ENCODE results near the gene USP49.

USP49 gene

DNA sequence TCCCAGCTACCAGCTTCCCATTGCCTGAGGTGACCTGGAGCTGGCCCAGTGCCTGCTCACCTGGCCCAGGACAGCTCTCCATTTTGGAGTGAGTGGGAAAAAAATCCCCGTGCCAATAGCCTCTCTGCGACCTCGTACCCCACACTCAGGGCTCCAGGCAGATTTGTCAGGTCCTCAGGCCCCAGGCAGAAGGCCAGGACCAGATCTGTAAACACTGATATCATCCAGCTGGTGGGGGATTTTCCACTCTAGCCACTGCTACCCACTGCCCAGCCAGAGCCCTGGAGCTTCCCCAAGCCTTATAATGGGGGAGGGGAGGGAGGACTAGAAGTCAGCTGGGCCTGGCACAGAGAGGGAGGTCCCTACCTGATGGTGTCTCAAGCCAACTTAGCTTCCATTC lies 146.6 kb downstream of the USP49 start:
- no peak for DNase-seq

DNA sequence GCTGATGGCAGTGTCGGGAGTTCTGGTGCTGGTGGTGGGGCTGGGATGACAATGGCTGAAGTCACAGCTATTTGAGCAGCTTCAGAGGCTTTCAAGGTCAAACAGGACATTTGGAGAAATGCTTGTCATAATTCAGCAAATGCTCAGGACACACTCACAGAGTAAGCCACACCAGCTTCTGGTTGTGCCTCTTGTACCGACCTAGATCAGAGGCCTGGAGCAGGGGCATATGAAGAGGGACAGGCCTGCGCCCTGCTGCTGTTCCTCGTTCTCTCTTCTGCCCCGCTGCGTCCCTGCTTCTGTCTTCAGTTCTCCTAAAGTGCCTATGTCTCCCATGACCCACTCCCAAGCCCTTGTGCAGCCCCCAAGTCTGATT lies 147.1 kb downstream of the USP49 start:
- no peak for DNase-seq

DNA sequence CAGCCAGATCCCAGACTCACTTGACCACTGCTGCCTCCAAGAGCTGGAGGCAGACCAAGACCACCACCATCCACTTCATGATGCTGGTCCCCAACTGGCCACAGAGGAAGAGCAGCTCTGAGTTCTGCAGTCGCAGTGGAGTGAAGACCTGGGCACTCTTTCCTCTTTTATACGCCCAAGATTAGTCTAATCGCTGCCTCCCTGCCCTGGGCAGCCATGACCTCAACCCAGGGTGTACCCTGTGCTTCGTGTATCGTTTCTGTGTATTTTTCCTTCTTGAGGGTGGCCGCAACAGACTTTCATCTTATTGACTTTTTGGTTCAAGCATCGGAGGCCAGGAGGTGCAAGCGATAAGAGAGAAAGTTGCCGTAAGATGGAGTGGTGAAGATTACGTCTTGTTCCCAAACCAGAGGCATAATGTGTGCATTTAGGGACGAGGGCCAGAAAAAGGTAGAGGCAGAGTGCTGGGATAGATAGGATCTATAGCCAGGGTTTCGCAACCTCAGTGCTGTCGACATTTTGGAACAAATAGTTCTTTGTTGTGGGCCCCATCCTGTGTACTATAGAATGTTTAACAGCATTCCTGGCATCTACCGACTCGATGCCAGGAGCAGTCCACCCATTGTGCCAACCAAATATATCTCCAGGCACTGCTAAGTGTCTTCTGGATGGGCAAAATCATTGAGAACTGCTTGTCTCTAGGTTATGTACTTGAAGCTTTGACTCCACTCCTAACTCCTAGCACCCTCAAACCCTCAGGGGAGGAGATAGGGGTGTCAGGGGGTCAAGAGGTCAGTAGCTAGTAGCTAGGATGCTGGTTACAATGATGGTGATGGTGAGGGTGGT lies 147.7 kb downstream of the USP49 start, which contains the start of gene PGC:
PGC (minus strand) TSS at position 142 of the 846 bp plus-strand sequence; CDS start at position 79, 63 bp downstream.
- DNase-seq: no peak

DNA sequence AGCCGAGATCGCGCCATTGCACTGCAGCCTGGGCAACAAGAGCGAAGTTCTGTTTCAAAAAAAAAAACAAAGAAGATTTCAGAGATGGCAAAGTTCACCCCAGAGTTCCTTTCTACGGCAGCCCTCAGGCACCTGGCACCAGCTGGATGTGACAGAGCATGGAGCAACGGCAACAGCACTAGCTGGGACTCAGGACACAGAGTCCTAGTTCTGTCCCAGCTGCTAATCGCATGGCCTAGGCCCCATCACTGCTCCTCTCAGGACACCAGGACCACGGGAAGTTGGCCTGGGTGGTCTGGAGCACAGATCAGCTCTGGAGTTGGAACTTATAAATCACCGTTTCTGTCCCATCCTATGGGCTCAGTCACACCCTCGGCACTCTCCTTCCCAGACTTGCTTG lies 149.1 kb downstream of the USP49 start:
- no peak for DNase-seq

DNA sequence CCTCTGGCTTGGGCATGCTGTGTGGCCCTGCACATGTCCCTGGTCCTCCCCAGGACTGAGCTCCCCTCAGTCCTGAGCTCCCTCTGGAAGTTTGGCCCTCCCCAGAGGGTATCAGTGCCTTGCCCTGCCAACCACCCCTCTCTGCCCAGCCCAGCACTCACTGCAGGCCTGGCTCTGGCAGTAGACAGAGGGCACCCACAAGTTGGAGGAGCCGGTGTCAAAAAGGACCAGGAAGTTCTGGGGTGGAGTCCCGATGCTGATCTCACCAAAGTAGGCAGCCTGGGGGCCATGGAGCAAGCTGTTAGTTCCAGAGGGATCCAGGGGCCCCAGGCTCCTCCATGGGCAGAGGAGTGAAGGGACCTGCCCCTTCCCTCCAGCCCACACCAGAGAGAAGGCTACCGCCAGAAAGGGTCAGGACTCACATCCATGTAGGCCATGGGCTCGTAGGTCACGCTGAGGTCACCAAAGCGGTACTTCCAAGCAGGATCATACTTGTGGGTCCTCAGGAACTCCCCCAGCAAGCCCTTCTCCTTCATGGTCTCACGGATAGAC lies 150.9 kb downstream of the USP49 start:
- DNase-seq: no peak

DNA sequence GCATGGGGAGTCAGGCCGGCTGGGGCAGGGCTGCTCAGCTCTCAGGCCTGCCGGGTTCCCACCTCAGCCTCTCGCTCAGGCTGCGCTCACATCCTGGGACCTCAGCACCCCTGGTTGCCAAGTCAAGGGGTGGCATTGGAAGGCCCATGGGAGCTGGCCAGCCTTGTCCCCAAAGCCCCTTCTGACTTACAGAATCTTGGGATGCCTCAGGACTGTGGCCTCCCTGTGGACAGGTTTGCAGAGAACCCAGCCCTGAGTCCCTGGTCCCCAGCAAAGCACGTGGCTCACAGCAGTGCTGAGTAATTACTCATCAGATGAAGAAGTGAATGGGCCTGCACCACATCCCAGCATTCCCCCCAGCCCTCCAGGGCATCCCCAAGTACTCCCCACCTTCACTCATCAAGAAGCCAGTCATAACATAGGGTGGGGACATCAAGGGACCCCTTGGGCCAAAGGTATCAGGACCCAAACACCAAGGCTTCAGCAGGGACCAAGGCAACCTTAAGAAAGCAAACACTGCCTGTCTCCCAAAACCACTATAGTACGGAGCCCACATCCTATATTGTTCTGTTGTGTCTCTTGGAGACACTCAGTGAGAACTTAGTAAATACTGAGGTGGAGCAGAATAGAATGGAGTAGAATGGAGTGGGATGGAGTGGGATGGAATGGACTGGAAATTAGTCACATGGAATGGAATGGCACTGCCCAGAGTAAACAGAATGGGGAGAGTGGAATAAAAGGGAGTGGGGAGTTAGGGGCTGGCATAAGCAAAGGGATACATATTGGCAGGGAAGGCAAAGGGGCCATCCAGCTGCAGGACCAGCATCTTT lies 151.6 kb downstream of the USP49 start:
- no peak for DNase-seq

DNA sequence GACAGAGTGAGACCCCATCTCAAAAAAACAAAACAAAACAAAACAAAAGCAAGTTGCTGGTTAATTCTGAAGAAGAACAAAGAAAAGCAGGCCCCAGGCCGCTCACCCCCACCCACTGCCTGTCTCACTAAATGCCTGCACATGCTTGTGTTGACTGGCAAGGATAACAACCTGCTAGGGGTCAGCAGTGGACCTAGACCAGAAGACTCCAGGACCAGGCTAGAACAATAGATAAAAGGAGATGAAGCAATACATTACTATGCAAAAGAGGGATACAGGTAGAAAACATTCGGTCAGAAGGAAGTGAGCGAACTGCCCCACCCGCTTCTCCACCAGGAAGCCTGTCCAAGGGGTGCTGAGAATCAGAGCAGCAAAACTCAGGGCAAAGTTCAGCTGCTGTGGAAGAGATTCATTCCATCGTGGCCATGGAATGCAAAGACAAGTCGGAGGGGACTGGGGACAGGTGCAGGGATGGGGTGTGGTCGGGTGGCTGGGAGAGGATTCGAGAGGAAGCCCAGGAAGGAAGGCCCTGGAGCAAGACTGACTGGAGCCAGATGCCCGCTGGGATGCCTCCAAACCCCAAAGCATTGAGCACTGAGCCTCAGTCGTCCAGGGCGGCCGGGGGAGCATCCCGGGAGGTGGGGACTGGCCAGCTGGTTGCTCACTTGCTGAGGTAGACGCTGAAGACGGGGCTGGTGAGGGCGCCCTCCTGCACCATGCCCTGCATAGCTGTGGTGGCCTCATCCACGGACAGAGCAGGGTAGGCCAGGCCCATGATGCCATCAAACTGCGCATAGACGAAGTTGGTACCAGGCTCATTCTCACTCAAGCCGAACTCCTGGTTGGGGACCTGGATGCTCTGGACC lies 153.3 kb downstream of the USP49 start:
- DNase-seq: no peak

DNA sequence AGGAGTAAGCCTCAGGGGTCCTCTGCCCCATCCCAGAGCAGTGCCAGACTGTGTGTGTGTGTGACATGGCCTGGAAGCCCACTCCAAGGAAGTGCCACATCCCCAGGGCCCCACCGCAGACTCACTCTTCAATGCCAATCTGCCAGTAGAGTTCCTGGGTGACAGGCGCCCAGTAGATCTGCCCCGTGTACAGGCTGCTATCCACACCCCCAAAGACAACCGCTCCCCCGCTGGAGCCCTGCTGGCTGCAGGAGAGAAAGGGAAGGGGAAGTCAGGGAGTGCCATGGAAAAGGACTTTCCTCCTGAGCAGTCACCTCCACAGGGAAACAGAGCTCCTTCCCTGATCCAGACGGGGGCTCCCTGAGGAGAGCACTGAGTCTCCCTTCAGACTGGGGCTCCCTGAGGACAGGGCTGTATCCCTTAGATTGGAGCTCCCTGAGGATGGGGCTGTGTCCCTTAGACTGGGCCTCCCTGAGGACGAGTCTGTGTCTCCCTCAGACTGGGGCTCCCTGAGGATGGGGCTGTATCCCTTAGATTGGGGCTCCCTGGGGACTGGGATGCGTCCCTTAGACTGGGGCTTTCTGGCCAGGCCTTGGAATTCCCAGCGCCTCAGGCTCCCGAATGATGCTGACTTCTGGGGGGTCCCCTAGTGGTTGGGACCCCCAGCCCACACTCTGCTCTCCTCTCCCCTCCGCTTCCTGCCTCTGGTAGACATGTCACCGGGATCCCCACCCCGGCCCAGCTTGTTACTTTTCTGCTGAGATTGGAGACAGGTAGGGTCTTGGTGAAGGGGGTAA lies 154.6 kb downstream of the USP49 start:
- no peak for DNase-seq
